ENCODE measurements around the gene DNAJA1. TPM values are rescaled to one million over a fixed set of nuclear protein-coding genes. Genes with fewer than 3 reads are reported as not detected.
"Not testable (repeated sequence)": the region's sequence is repeated elsewhere in the genome, so short reads cannot be mapped to it uniquely, and the experiment has no call there.

The DNAJA1 gene
- total and polyA plus RNA-seq, 7 experiments from 2014 or later, result 66.8 to 204 (median 116) TPM

DNA sequence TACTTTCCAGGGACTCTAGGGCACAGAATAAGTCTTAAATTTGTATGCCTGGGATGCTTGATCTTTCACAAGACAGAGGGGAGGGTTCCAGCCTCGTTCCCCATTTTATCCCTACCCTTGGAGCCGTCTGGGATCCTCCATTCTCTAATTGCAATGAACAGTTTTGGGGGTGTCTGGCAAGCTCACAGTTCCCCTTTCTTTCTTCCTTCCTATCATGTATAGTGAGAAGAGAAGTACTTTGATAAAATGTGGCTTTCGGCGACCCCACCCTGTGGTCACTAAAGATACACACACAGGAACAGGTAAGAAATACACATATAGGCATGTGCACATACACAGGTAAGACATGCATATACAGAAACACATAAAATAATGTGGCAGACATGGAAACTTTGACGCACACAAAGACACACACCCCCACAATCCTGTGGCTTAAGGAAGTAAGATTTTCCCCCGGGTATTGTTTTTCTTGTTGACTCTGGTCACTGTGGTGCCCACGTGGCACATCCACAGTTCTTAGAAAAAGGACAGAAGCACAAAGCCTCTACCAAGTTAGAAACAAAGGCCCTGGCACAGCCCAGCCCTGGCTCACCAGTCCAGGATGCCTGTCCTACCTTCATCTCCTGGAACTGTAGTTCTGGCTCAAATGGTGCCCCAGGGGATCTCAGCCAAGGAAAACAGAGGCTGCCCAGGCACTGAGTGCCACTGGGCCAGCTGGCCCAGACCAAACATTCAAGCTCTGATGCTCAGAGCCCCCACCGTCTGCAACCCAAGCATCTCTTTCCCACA is 57.7 kb downstream of the DNAJA1 start:
- Histone ChIP-seq H3K27me3 (ENCODE audit: control insufficient read depth in 2 of 2, insufficient read depth in 2 of 2, low read length in 2 of 2) (no peaks in the 10 kb centered on the region), H3K27ac (ENCODE audit: low read depth, low read length) (peak overlapping the region; percentile 0), H3K4me1 (ENCODE audit: control insufficient read depth in 2 of 2, insufficient read depth in 2 of 2, low read length in 2 of 2) (peaks cover 21 to 28% of the 10 kb centered on the region in 2 donors), H3K4me3 (ENCODE audit: low read length) (no peak overlapping the region), H3K9me3 (ENCODE audit: control insufficient read depth in 2 of 3, low read length in 3 of 3) (no peaks in the 10 kb centered on the region), H3K36me3 (ENCODE audit: control insufficient read depth in 2 of 3, insufficient read depth in 3 of 3, low read length in 3 of 3) (no peaks in the 10 kb centered on the region)
- Mint-ChIP-seq H3K36me3 (peaks cover 0 to 4% (median 0%) of the 10 kb centered on the region in 5 donors), H3K4me3 (peak overlapping the region in 9 of 10 donors; percentile 3 to 82 (median 62)), H3K27me3 (peaks cover 0 to 3% (median 0%) of the 10 kb centered on the region in 5 donors), H3K9me3 (peaks cover 0 to 4% (median 0%) of the 10 kb centered on the region in 11 donors), H3K27ac (peak overlapping the region; percentile 42 to 84 (median 57)), H3K4me1 (peaks cover 6 to 24% (median 19%) of the 10 kb centered on the region in 7 donors)
- CTCF ChIA-PET, result interaction anchor here (1.0 to 1.6 kb wide), 5 partner anchors 10 to 146 kb away, joined by 3 to 15 read pairs (median 4); no protein-coding TSS in a partner anchor
- intact Hi-C loops (cut with micrococcal nuclease), result loop anchor here in 1 of 2 donors (5.0 kb wide), 1 partner anchor 35 kb away; no protein-coding TSS in a partner anchor
- DNase-seq, result peak in 6 of 9 donors; percentile 20 to 52 (median 22)
- POLR2A ChIA-PET, result interaction anchor here (0.8 to 1.4 kb wide), 5 partner anchors 26 to 144 kb away, joined by 4 read pairs; no protein-coding TSS in a partner anchor
- ATAC-seq, result peak; percentile 30

DNA sequence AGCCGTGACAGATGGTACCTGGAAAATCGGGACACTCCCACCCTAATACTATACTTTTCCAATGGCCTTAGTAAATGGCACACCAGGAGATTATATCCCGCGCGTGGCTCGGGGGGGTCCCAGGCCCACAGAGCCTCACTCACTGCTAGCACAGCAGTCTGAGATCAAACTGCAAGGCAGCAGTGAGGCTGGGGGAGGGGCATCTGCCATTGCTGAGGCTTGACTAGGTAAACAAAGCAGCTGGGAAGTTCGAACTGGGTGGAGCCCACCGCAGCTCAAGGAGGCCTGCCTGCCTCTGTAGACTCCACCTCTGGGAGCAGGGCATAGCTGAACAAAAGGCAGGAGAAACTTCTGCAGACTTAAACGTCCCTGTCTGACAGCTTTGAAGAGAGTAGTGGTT is 60.6 kb downstream of the DNAJA1 start:
- intact Hi-C loops (cut with micrococcal nuclease); H3K27ac Mint-ChIP-seq; H3K9me3 ChIP-seq (ENCODE audit: control insufficient read depth in 2 of 3, low read length in 3 of 3); ATAC-seq; H3K4me3 ChIP-seq (ENCODE audit: low read length); H3K36me3 Mint-ChIP-seq; H3K27ac ChIP-seq (ENCODE audit: low read depth, low read length); POLR2A ChIA-PET; H3K9me3 Mint-ChIP-seq; DNase-seq; H3K27me3 ChIP-seq (ENCODE audit: control insufficient read depth in 2 of 2, insufficient read depth in 2 of 2, low read length in 2 of 2); H3K36me3 ChIP-seq (ENCODE audit: control insufficient read depth in 2 of 3, insufficient read depth in 3 of 3, low read length in 3 of 3): not testable (repeated sequence)
- Mint-ChIP-seq H3K4me3 (peak overlapping the region in 2 of 10 donors; percentile 25 to 26), H3K4me1 (peaks cover 0 to 24% (median 12%) of the 10 kb centered on the region in 7 donors), H3K27me3 (peaks cover 0 to 16% (median 0%) of the 10 kb centered on the region in 5 donors)
- CTCF ChIA-PET, result interaction anchor here (0.7 kb wide), 1 partner anchor 141 kb away, joined by 3 read pairs; no protein-coding TSS in a partner anchor
- H3K4me1 ChIP-seq (ENCODE audit: control insufficient read depth in 2 of 2, insufficient read depth in 2 of 2, low read length in 2 of 2), result peaks cover 21 to 26% of the 10 kb centered on the region in 2 donors

Other genes with a start within 250 kb of the DNAJA1 start
- not detected for gene TMEM215, start 241.7 kb upstream of the DNAJA1 start, total RNA-seq
- gene TMEM215, start 241.7 kb upstream of the DNAJA1 start, polyA plus RNA-seq, result not detected
- gene APTX, start 23.6 kb upstream of the DNAJA1 start, total RNA-seq, result 10 to 100 TPM; 17.6 to 32.0 (median 29.6) TPM
- 10 to 100 TPM; 24.2 to 31.6 TPM for gene APTX, start 23.6 kb upstream of the DNAJA1 start, polyA plus RNA-seq
- 10 to 100 TPM; 22.3 to 32.9 (median 25.6) TPM for gene SMU1, start 51.4 kb downstream of the DNAJA1 start, total RNA-seq
- gene SMU1, start 51.4 kb downstream of the DNAJA1 start, polyA plus RNA-seq, result 10 to 100 TPM; 26.4 to 30.0 TPM
- 10 to 100 TPM; 40.7 to 86.2 (median 45.6) TPM for gene B4GALT1, start 142.1 kb downstream of the DNAJA1 start, total RNA-seq
- gene B4GALT1, start 142.1 kb downstream of the DNAJA1 start, polyA plus RNA-seq, result 10 to 100 TPM; 12.9 to 16.4 TPM
- not detected for gene SPINK4, start 214.9 kb downstream of the DNAJA1 start, total RNA-seq
- gene SPINK4, start 214.9 kb downstream of the DNAJA1 start, polyA plus RNA-seq, result not detected
- 10 to 100 TPM; 48.6 to 77.2 (median 61.0) TPM for gene BAG1, start 239.4 kb downstream of the DNAJA1 start, total RNA-seq
- gene BAG1, start 239.4 kb downstream of the DNAJA1 start, polyA plus RNA-seq, result 10 to 100 TPM; 65.0 to 90.5 TPM
- gene CHMP5, start 239.8 kb downstream of the DNAJA1 start, total RNA-seq, result 10 to 100 TPM; 21.4 to 74.6 (median 35.3) TPM
- 10 to 100 TPM; 39.0 to 50.2 TPM for gene CHMP5, start 239.8 kb downstream of the DNAJA1 start, polyA plus RNA-seq

All from naive thymus-derived CD4-positive, alpha-beta T cell (primary cell).